Right lung (tissue), 5 donors: ENCODE measurements around the gene RPL10A. TPM values are rescaled to one million over a fixed set of nuclear protein-coding genes. Genes with fewer than 3 reads are reported as not detected.

Experiments used
- DNase-seq, 2 donors: peaks; one replicate each; pipeline ENCODE4 v3.0.0-alpha.2; 2013
- polyA plus RNA-seq, 5 donors: library from polyadenylated mRNA; unstranded; fragments of 120-200 nt; gene quantifications; one replicate each; pipeline versions ENCODE4 v1.2.1 to v1.2.3, GENCODE V29; 2013; ENCODE audit warnings: inconsistent platforms in 1 of 5, low replicate concordance in 1 of 5; ENCODE audit not compliant: insufficient read length in 5 of 5, insufficient read depth in 1 of 5

RPL10A gene
- polyA plus RNA-seq, 5 donors: 2,506 to 2,722 (median 2,619) TPM

GRCh38 chr6:35441205-35441604, 27.0 kb upstream of the RPL10A start:
- no peak for DNase-seq

- no peak for DNase-seq
Measured at GRCh38 chr6:35441642-35442041, 26.6 kb upstream of the RPL10A start.

GRCh38 chr6:35442693-35443092, 25.5 kb upstream of the RPL10A start:
- no peak for DNase-seq

- DNase-seq: no peak
Measured at GRCh38 chr6:35443341-35444030, 24.7 kb upstream of the RPL10A start.

GRCh38 chr6:35445691-35446090, 22.5 kb upstream of the RPL10A start:
- no peak for DNase-seq

GRCh38 chr6:35448191-35448590, 20.0 kb upstream of the RPL10A start:
- no peak for DNase-seq

- peak; percentile 34 to 55 for DNase-seq
Measured at GRCh38 chr6:35449287-35449881, 18.8 kb upstream of the RPL10A start.

- DNase-seq: peak in 1 of 2 donors; percentile 21
Measured at GRCh38 chr6:35451354-35452182, 16.6 kb upstream of the RPL10A start.

GRCh38 chr6:35452183-35453090, 15.8 kb upstream of the RPL10A start, which contains the start of gene FANCE:
Gene FANCE, plus strand, starts transcription at chr6:35452338. Its CDS starts 208 bp downstream, at chr6:35452546.
- peak; percentile 92 to 94 for DNase-seq

- no peak for DNase-seq
Measured at GRCh38 chr6:35453236-35453635, 15.0 kb upstream of the RPL10A start.

- DNase-seq: no peak
Measured at GRCh38 chr6:35454391-35455110, 13.7 kb upstream of the RPL10A start.

GRCh38 chr6:35457907-35458306, 10.3 kb upstream of the RPL10A start:
- no peak for DNase-seq

GRCh38 chr6:35461270-35461669, 6.9 kb upstream of the RPL10A start:
- no peak for DNase-seq

- no peak for DNase-seq
Measured at GRCh38 chr6:35463292-35463691, 4.9 kb upstream of the RPL10A start.

- no peak for DNase-seq
Measured at GRCh38 chr6:35465646-35466045, 2.6 kb upstream of the RPL10A start.

- no peak for DNase-seq
Measured at GRCh38 chr6:35468980-35469750, 964 bp downstream of the RPL10A start.

GRCh38 chr6:35469751-35470662, 1.8 kb downstream of the RPL10A start:
- no peak for DNase-seq

GRCh38 chr6:35470663-35471120, 2.5 kb downstream of the RPL10A start:
- no peak for DNase-seq

- no peak for DNase-seq
Measured at GRCh38 chr6:35471836-35472345, 3.7 kb downstream of the RPL10A start.
